ENCODE data around the gene GPBAR1. TPM values are rescaled to one million over a fixed set of nuclear protein-coding genes. Genes with fewer than 3 reads are reported as not detected.

Gene GPBAR1
- total and polyA plus RNA-seq, 2 of the 8 experiments (the other 6 are each of a cell fraction or from before 2014, with no cell fraction given) = 0.32 to 0.59 TPM

DNA sequence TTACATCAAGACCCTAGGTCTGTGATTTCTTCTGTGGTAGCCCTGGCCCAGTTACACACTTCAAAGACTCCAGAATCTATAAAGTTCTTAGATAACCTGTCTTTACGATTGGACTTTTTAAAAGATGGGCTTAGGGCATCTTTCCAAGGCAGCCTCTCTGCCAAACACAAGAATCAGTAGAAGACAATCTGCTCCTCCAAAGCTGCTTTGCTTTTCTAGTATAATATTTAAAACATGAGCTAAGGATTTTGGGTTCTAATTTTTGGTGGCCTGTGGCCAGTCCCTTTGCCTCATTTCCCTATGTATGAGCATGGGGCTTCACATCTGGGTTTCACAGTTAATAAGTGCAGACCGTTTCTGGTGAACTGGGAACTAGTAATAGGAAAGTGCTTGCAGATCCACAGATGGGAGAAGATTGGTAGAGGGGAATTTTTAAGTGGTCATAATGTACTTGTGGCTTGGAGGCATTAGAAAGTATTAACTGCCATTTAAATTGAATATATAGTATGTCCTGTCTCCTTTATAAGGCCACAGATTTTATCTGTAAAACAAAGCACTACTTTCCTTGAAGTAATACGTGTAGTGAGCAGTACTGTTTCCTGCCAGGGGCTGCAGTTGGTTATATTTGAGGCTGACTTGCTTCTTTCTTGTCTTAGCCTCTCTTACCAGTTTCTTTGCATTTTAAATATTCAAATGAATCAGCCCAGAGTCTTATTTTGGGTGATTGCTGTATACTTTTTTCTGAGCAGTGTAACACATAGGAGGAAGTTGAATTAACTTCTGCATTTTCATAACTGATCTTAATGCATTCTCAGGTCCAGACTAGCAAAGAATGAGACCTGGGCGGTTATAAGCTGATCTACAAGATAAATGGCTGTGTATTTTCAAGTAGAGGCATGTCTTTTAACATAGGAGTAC is 42.3 kb upstream of the GPBAR1 start (continued):
- TF ChIP-seq TAF7 (optimal IDR thresholded peaks at IDR 0.05; ENCODE audit: borderline replicate concordance, low read depth, low read length) = no peak
- no peak for TF ChIP-seq PHF8 (conservative IDR thresholded peaks at IDR 0.05; ENCODE audit: low read depth, low read length)
- no peak for TF ChIP-seq CREB1 (IDR thresholded peaks at IDR 0.05)
